Activated CD8-positive, alpha-beta memory T cell treated with anti-CD3 and anti-CD28 coated beads for 1 hour (primary cell): Measurements from ENCODE around the gene FGF8.

Experiments used
- DNase-seq, 2 donors: peaks; one replicate each; pipeline ENCODE4 v3.0.0-alpha.2; 2020; ENCODE audit warnings: low read depth in 1 of 2; ENCODE audit errors: extremely low read depth in 1 of 2

FGF8 gene

GRCh38 chr10:101741938-101742337, 34.0 kb downstream of the FGF8 start:
- DNase-seq: no peak

GRCh38 chr10:101736666-101737065, 39.2 kb downstream of the FGF8 start:
- no peak for DNase-seq

- no peak for DNase-seq
Observed at GRCh38 chr10:101732096-101732495, 43.8 kb downstream of the FGF8 start.

- no peak for DNase-seq
Observed at GRCh38 chr10:101726115-101726387, 49.9 kb downstream of the FGF8 start.

GRCh38 chr10:101725296-101726114, 50.4 kb downstream of the FGF8 start:
- DNase-seq: no peak

- DNase-seq: no peak
Observed at GRCh38 chr10:101724446-101724845, 51.5 kb downstream of the FGF8 start.

- no peak for DNase-seq
Observed at GRCh38 chr10:101723176-101723575, 52.7 kb downstream of the FGF8 start.

GRCh38 chr10:101721806-101722205, 54.1 kb downstream of the FGF8 start:
- DNase-seq: no peak

- no peak for DNase-seq
Observed at GRCh38 chr10:101720606-101721230, 55.2 kb downstream of the FGF8 start.
